ENCODE measurements around the gene NAPEPLD. TPM values are rescaled to one million over a fixed set of nuclear protein-coding genes. Genes with fewer than 3 reads are reported as not detected.

NAPEPLD gene
- total RNA-seq, 1 experiment from 2014 or later: 7.5 TPM

DNA sequence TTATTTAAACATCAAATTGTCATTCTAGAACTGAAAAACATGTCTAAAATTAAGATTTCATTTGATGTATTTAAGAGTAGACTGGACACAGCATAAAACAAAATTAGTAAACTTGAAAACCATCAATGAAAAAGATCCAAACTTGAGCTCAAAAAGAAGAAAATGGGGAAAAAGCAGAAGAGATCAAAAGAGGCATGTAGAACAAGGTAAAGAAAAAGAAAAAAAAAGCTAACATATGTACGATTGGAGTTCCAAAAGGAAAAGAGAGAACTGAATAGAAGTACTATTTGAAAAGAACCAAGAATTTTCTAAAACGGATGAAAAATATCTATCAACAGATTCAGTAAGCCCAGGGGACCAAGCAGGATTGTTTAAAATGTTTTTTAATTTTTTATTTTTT, 77.9 kb downstream of the NAPEPLD start:
- Mint-ChIP-seq H3K27me3 (ENCODE audit: low read depth) (peaks cover 3% of the 10 kb centered on the region; the same call in 1 of the 2 replicates), H3K36me3 (peaks cover 15% of the 10 kb centered on the region), H3K4me1 (peaks cover 18% of the 10 kb centered on the region), H3K4me3 (no peak overlapping the region), H3K9me3 (peaks cover 25% of the 10 kb centered on the region), H3K27ac (no peak overlapping the region)
- TF ChIP-seq ZNF423 (CRISPR knock-in tag; IDR thresholded peaks at IDR 0.05): no peak
- TF ChIP-seq ZNF317 (CRISPR knock-in tag; IDR thresholded peaks at IDR 0.05; ENCODE audit: borderline replicate concordance, low read depth): no peak
- no peak for TF ChIP-seq TEAD4 (CRISPR knock-in tag; IDR thresholded peaks at IDR 0.05)
- TF ChIP-seq, protein P1, sequence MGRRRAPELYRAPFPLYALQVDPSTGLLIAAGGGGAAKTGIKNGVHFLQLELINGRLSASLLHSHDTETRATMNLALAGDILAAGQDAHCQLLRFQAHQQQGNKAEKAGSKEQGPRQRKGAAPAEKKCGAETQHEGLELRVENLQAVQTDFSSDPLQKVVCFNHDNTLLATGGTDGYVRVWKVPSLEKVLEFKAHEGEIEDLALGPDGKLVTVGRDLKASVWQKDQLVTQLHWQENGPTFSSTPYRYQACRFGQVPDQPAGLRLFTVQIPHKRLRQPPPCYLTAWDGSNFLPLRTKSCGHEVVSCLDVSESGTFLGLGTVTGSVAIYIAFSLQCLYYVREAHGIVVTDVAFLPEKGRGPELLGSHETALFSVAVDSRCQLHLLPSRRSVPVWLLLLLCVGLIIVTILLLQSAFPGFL (CRISPR knock-in tag; IDR thresholded peaks at IDR 0.05; ENCODE audit: borderline replicate concordance): no peak
- no peak for TF ChIP-seq NR2C2 (CRISPR knock-in tag; IDR thresholded peaks at IDR 0.05)
- no peak for TF ChIP-seq SP1 (CRISPR knock-in tag; conservative IDR thresholded peaks at IDR 0.05)
- no peak for TF ChIP-seq ZBTB43 (CRISPR knock-in tag; IDR thresholded peaks at IDR 0.05)
- TF ChIP-seq, protein P2, sequence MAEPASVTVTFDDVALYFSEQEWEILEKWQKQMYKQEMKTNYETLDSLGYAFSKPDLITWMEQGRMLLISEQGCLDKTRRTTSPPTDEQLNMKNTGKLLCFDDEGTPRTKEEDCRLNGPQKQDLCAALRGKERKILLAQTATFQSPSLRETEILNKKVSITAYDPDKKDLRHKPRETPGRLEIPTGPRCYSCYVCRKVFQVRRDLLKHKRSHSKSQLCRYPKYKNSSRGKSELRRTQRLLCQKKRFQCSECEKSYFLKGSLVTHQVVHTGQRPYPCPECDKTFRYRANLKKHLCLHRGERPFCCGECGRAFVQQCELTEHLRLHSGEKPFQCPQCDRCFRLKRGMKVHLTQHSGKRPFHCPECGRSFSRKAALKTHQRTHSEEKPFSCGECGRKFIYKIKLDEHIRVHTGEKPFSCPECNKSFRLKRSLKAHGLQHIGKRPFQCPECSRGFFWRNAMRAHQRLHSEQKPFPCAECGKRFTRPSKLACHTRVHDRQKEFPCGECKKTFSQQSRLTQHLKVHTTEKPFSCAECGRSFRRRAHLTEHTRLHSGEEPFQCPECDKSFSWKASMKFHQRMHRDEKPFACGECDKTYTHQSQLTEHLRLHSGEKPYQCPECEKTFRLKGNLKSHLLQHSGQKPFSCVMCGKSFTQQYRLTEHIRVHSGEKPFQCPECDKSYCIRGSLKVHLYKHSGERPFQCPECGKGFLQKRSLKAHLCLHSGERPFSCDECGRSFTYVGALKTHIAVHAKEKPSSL (CRISPR knock-in tag; conservative IDR thresholded peaks at IDR 0.05): no peak
- no peak for TF ChIP-seq ATF1 (CRISPR knock-in tag; IDR thresholded peaks at IDR 0.05)
- TF ChIP-seq, protein P3, sequence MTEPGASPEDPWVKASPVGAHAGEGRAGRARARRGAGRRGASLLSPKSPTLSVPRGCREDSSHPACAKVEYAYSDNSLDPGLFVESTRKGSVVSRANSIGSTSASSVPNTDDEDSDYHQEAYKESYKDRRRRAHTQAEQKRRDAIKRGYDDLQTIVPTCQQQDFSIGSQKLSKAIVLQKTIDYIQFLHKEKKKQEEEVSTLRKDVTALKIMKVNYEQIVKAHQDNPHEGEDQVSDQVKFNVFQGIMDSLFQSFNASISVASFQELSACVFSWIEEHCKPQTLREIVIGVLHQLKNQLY (CRISPR knock-in tag; IDR thresholded peaks at IDR 0.05): no peak
- TF ChIP-seq JAZF1 (CRISPR knock-in tag; IDR thresholded peaks at IDR 0.05): no peak
- TF ChIP-seq ZNF219 (CRISPR knock-in tag; IDR thresholded peaks at IDR 0.05; ENCODE audit: borderline replicate concordance): no peak
- no peak for ATAC-seq
- no peak for DNase-seq (ENCODE audit: low spot score)
- CTCF ChIA-PET: no interaction called here
- POLR2A ChIA-PET: no interaction called here

DNA sequence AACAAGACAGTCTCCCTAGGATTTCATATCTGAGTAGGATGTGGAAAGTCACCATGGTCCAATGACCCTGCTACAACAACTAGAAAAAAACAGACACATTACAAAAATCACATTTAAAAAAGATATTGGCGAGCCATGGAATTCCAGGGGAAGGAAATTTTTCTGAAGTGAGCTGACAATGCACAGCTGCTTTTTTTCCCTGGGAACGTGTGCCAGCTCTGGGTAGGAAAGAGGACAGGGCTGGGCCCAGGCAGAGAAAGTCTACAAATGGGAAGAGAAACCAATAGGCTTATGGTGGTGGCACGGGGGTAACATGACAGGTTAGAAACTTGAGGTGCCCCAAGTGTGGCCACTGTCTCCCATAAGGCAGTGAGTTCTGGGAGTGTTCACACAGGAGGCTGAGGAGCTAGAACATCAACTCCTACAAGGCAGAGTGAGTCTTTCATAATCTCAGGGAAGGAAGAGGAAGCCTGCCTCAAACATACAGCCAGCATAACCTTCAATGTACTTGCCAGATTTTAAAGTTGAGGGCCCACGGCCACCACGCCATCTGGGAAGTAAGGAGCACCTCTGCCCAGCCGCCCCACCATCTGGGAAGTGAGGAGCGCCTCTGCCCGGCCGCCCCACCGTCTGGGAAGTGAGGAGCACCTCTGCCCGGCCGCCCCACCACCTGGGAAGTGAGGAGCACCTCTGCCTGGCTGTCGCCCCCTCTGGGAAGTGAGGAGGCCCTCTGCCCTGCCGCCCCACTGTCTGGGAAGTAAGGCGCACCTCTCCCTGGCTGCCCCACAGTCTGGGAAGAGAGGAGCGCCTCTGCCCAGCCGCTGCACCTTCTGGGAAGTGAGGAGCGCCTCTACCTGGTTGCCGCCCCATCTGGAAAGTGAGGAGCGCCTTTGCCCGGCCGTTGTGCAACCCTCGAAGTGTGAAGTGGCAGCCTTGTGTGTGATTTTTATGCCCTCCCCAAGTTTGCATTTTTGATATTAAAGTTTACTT, 80.2 kb downstream of the NAPEPLD start:
- Mint-ChIP-seq H3K4me3 (no peak overlapping the region), H3K27ac (no peak overlapping the region), H3K9me3 (peaks cover 25% of the 10 kb centered on the region), H3K36me3 (peaks cover 15% of the 10 kb centered on the region), H3K27me3 (ENCODE audit: low read depth) (peaks cover 3% of the 10 kb centered on the region; the same call in 1 of the 2 replicates), H3K4me1 (peaks cover 6% of the 10 kb centered on the region)
- ATAC-seq (no peak), DNase-seq (ENCODE audit: low spot score) (no peak)
- POLR2A ChIA-PET: no interaction called here
- CTCF ChIA-PET: no interaction called here
- TF ChIP-seq TP53 (CRISPR knock-in tag; IDR thresholded peaks at IDR 0.05) (no peak), NFATC4 (CRISPR knock-in tag; IDR thresholded peaks at IDR 0.05) (no peak), CDX4 (CRISPR knock-in tag; IDR thresholded peaks at IDR 0.05; ENCODE audit: borderline replicate concordance) (no peak), E2F5 (CRISPR knock-in tag; IDR thresholded peaks at IDR 0.05) (no peak), ARID4B (CRISPR knock-in tag; IDR thresholded peaks at IDR 0.05; ENCODE audit: borderline replicate concordance) (no peak), ATF1 (CRISPR knock-in tag; IDR thresholded peaks at IDR 0.05) (no peak), ZNF396 (CRISPR knock-in tag; IDR thresholded peaks at IDR 0.05; ENCODE audit: borderline replicate concordance) (no peak)
- TF ChIP-seq, protein P4, sequence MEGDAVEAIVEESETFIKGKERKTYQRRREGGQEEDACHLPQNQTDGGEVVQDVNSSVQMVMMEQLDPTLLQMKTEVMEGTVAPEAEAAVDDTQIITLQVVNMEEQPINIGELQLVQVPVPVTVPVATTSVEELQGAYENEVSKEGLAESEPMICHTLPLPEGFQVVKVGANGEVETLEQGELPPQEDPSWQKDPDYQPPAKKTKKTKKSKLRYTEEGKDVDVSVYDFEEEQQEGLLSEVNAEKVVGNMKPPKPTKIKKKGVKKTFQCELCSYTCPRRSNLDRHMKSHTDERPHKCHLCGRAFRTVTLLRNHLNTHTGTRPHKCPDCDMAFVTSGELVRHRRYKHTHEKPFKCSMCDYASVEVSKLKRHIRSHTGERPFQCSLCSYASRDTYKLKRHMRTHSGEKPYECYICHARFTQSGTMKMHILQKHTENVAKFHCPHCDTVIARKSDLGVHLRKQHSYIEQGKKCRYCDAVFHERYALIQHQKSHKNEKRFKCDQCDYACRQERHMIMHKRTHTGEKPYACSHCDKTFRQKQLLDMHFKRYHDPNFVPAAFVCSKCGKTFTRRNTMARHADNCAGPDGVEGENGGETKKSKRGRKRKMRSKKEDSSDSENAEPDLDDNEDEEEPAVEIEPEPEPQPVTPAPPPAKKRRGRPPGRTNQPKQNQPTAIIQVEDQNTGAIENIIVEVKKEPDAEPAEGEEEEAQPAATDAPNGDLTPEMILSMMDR (IDR thresholded peaks at IDR 0.05): no peak
- TF ChIP-seq, protein P5, sequence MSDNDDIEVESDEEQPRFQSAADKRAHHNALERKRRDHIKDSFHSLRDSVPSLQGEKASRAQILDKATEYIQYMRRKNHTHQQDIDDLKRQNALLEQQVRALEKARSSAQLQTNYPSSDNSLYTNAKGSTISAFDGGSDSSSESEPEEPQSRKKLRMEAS (CRISPR knock-in tag; IDR thresholded peaks at IDR 0.05): no peak
